ENCODE data around the gene ZBTB7A.

Gene ZBTB7A

DNA sequence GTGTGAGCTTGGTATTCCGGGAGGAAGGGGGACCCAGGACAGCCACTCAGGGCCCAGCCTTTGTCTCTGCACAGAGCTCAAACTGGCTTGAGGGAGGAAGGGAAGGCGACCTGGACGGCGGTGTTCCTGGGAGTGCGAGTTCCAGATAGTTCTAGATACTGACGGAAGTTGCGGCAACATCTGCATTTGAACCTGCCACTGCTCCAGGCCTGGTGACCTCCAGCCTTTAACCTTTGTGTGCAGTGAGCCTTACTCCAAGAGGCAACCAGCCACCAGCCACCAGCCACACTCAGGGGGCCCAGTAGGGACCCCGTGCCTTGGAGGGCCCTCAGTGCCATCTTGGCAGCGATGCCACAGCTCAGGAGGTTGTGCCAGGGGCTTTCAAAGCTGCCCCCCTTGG lies 15.5 kb upstream of the ZBTB7A start:
- H3K23ac ChIP-seq (ENCODE audit: low read length in 2 of 2), result no peak overlapping the region
- H3K79me1 ChIP-seq (replicated peaks; ENCODE audit: low read length, poor library complexity, severe bottlenecking), result no peaks in the 10 kb centered on the region
- H4K8ac ChIP-seq (ENCODE audit: low read length), result no peak overlapping the region
- DNase-seq, result no peak
- H2AFZ ChIP-seq (ENCODE audit: low read depth, low read length), result peak overlapping the region; percentile 58
- H3K9ac ChIP-seq (ENCODE audit: low read length), result no peak overlapping the region
- H3K14ac ChIP-seq (ENCODE audit: low read length in 2 of 2), result no peak overlapping the region
- peak overlapping the region; percentile 30 to 34 for H3K18ac ChIP-seq (ENCODE audit: low read depth in 1 of 2, low read length in 2 of 2)
- WGBS, result 80% methylated on average over 9 of the region's 9 CpGs
- H2BK15ac ChIP-seq (ENCODE audit: low read depth, poor library complexity, severe bottlenecking), result no peak overlapping the region
- no peak overlapping the region for H2AK5ac ChIP-seq (ENCODE audit: low read length, severe bottlenecking)
- H3K4me1 ChIP-seq (ENCODE audit: control insufficient read depth, insufficient read depth, low read depth, low read length), result peaks cover 13% of the 10 kb centered on the region
- no peaks in the 10 kb centered on the region for H3K9me3 ChIP-seq (ENCODE audit: control insufficient read depth, low read length)
- no peak overlapping the region for H3K4me3 ChIP-seq (ENCODE audit: insufficient read depth in 1 of 2, low read depth in 1 of 2, low read length in 2 of 2)
- H3K4me2 ChIP-seq (ENCODE audit: low read length, poor library complexity, severe bottlenecking), result no peak overlapping the region
- H3K27me3 ChIP-seq (ENCODE audit: control insufficient read depth in 1 of 2, insufficient read depth in 1 of 2, low read length in 2 of 2), result no peaks in the 10 kb centered on the region
- no peak overlapping the region for H4K91ac ChIP-seq (ENCODE audit: low read length)
- H3K36me3 ChIP-seq (ENCODE audit: control insufficient read depth in 1 of 2, insufficient read depth in 2 of 2, low read depth in 1 of 2, low read length in 2 of 2), result no peaks in the 10 kb centered on the region
- H2BK5ac ChIP-seq (ENCODE audit: low read depth, low read length, poor library complexity, severe bottlenecking), result no peak overlapping the region
- H2BK12ac ChIP-seq (ENCODE audit: low read length in 2 of 2), result peak overlapping the region in 1 of 2 experiments; percentile 63
- H2BK120ac ChIP-seq (ENCODE audit: low read depth, low read length), result no peak overlapping the region
- H3K27ac ChIP-seq (ENCODE audit: low read length, poor library complexity, severe bottlenecking), result no peak overlapping the region
- H3K4ac ChIP-seq (ENCODE audit: low read depth in 1 of 2, low read length in 2 of 2), result no peak overlapping the region

DNA sequence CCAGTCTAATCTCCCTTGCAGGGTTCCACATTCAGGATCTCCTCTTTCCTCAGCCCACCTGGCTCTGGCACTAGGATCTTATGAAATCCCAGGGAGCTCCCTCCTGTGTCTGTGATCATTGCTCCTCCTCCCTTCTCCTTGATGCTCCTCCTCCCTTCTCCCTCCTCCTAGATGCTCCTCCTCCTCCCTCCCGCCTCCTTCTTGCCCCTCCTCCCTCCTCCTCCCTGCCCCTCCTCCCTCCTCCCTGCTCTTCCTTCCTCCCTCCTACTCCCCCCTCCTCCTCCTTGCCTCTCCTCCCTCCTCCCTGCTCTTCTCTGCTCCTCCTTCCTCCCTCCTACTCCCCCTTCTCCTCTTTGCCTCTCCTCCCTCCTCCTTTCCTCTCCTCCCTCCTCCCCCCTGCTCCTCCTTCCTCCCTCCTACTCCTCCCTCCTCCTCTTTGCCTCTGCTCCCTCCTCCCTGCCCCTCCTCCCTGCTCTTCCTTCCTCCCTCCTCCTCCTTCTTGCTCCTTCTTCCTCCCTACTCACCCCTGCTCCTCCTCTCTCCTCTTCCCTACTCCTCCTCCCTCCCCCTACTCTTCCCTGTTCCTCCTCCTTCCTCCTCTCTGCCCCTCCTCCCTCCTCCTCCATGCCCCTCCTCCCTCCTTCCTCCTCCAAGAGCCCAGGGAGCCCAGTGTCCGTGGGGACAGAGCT lies 14.9 kb upstream of the ZBTB7A start:
- no peak overlapping the region for H3K4me2 ChIP-seq (ENCODE audit: low read length, poor library complexity, severe bottlenecking)
- no peak overlapping the region for H3K14ac ChIP-seq (ENCODE audit: low read length in 2 of 2)
- peaks cover 12% of the 10 kb centered on the region for H3K4me1 ChIP-seq (ENCODE audit: control insufficient read depth, insufficient read depth, low read depth, low read length)
- H3K9me3 ChIP-seq (ENCODE audit: control insufficient read depth, low read length), result no peaks in the 10 kb centered on the region
- no peak overlapping the region for H3K4ac ChIP-seq (ENCODE audit: low read depth in 1 of 2, low read length in 2 of 2)
- DNase-seq, result no peak
- no peak overlapping the region for H4K91ac ChIP-seq (ENCODE audit: low read length)
- 21% methylated on average over 2 of the region's 2 CpGs for WGBS
- no peak overlapping the region for H3K27ac ChIP-seq (ENCODE audit: low read length, poor library complexity, severe bottlenecking)
- H3K79me1 ChIP-seq (replicated peaks; ENCODE audit: low read length, poor library complexity, severe bottlenecking), result no peaks in the 10 kb centered on the region
- no peaks in the 10 kb centered on the region for H3K36me3 ChIP-seq (ENCODE audit: control insufficient read depth in 1 of 2, insufficient read depth in 2 of 2, low read depth in 1 of 2, low read length in 2 of 2)
- H3K9ac ChIP-seq (ENCODE audit: low read length), result no peak overlapping the region
- no peak overlapping the region for H2BK15ac ChIP-seq (ENCODE audit: low read depth, poor library complexity, severe bottlenecking)
- H2AK5ac ChIP-seq (ENCODE audit: low read length, severe bottlenecking), result no peak overlapping the region
- H2BK12ac ChIP-seq (ENCODE audit: low read length in 2 of 2), result peak overlapping the region in 1 of 2 experiments; percentile 33
- H2AFZ ChIP-seq (ENCODE audit: low read depth, low read length), result no peak overlapping the region
- no peaks in the 10 kb centered on the region for H3K27me3 ChIP-seq (ENCODE audit: control insufficient read depth in 1 of 2, insufficient read depth in 1 of 2, low read length in 2 of 2)
- no peak overlapping the region for H2BK5ac ChIP-seq (ENCODE audit: low read depth, low read length, poor library complexity, severe bottlenecking)
- no peak overlapping the region for H4K8ac ChIP-seq (ENCODE audit: low read length)
- no peak overlapping the region for H3K23ac ChIP-seq (ENCODE audit: low read length in 2 of 2)
- H2BK120ac ChIP-seq (ENCODE audit: low read depth, low read length), result no peak overlapping the region
- H3K18ac ChIP-seq (ENCODE audit: low read depth in 1 of 2, low read length in 2 of 2), result peak overlapping the region in 1 of 2 experiments; percentile 34
- no peak overlapping the region for H3K4me3 ChIP-seq (ENCODE audit: insufficient read depth in 1 of 2, low read depth in 1 of 2, low read length in 2 of 2)

DNA sequence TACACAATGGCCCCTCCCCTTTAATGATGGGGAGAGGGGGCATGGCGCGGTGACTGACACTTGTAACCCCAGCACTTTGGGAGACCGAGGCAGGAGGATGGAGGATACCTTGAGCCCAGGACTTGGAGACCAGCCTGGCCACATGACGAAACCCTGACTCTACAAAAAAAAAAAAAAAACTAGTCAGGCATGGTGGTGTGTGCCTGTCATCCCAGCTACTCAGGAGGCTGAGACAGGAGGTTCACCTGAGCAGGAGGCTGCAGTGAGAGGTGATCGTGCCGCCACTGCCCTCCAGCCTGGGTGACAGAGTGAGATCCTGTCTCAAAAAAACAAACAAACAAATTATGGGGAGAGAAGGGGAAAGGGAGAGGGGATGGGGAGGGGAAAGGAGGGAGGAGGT lies 13.8 kb upstream of the ZBTB7A start:
- Histone ChIP-seq H2AK5ac (ENCODE audit: low read length, severe bottlenecking) (no peak overlapping the region), H3K4ac (ENCODE audit: low read depth in 1 of 2, low read length in 2 of 2) (no peak overlapping the region), H2BK15ac (ENCODE audit: low read depth, poor library complexity, severe bottlenecking) (no peak overlapping the region), H2BK12ac (ENCODE audit: low read length in 2 of 2) (no peak overlapping the region), H3K9me3 (ENCODE audit: control insufficient read depth, low read length) (no peaks in the 10 kb centered on the region), H3K9ac (ENCODE audit: low read length) (no peak overlapping the region), H4K91ac (ENCODE audit: low read length) (no peak overlapping the region), H4K8ac (ENCODE audit: low read length) (no peak overlapping the region), H2BK5ac (ENCODE audit: low read depth, low read length, poor library complexity, severe bottlenecking) (no peak overlapping the region), H3K4me3 (ENCODE audit: insufficient read depth in 1 of 2, low read depth in 1 of 2, low read length in 2 of 2) (no peak overlapping the region), H2BK120ac (ENCODE audit: low read depth, low read length) (no peak overlapping the region), H3K18ac (ENCODE audit: low read depth in 1 of 2, low read length in 2 of 2) (no peak overlapping the region), H2AFZ (ENCODE audit: low read depth, low read length) (no peak overlapping the region), H3K27ac (ENCODE audit: low read length, poor library complexity, severe bottlenecking) (no peak overlapping the region), H3K4me1 (ENCODE audit: control insufficient read depth, insufficient read depth, low read depth, low read length) (peaks cover 7% of the 10 kb centered on the region), H3K14ac (ENCODE audit: low read length in 2 of 2) (no peak overlapping the region), H3K23ac (ENCODE audit: low read length in 2 of 2) (no peak overlapping the region), H3K36me3 (ENCODE audit: control insufficient read depth in 1 of 2, insufficient read depth in 2 of 2, low read depth in 1 of 2, low read length in 2 of 2) (no peaks in the 10 kb centered on the region), H3K27me3 (ENCODE audit: control insufficient read depth in 1 of 2, insufficient read depth in 1 of 2, low read length in 2 of 2) (no peaks in the 10 kb centered on the region), H3K4me2 (ENCODE audit: low read length, poor library complexity, severe bottlenecking) (no peak overlapping the region), H3K79me1 (replicated peaks; ENCODE audit: low read length, poor library complexity, severe bottlenecking) (no peaks in the 10 kb centered on the region)
- WGBS, result 75% methylated on average over 5 of the region's 6 CpGs
- no peak for DNase-seq

DNA sequence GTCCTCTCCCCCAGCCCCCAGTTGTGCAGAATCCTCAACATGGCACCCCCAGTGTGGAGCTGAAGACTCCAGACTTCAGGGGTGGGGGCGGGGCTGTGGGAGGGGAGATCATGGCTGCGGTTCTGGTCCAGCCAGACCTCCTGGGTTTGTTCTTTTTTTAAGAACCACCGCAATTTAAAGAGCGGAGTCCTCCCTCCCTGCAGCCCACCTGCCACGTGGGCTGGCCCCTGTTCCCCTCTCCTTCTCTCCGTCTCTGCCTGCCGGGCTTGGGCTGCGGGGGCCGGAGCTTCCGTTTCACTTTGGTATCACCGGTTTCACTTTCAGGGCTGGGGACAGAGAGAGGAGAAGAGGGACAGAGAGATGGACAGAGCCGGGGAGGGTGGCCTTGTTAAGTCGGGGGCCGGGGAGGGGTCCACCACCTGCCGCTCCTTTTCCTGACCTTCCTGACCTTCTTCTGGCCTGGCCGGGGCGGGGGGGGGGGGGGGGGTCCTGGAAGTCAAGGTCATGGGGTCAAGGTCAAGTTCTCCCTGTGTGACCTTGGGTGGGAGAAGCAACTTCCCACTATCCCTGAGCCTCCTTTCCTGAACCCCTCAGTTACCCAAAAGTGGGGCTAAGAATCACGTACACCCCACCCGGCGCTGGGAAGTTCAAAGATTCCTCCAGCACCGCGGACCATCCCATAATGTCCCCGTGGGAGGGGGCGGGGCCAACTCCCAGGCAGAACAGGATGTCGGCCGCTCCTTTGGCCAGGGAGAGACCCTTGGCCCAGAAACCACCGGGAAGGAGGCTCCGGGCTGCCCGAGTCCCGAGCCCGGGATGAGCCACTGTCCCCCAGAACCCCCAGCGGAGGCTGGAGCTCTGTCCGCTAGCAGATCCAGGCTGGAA lies 11.3 kb upstream of the ZBTB7A start:
- peak overlapping the region; percentile 48 for H2BK15ac ChIP-seq (ENCODE audit: low read depth, poor library complexity, severe bottlenecking)
- no peak overlapping the region for H4K91ac ChIP-seq (ENCODE audit: low read length)
- H2BK120ac ChIP-seq (ENCODE audit: low read depth, low read length), result no peak overlapping the region
- H3K79me1 ChIP-seq (replicated peaks; ENCODE audit: low read length, poor library complexity, severe bottlenecking), result no peaks in the 10 kb centered on the region
- peak overlapping the region; percentile 63 for H3K4me2 ChIP-seq (ENCODE audit: low read length, poor library complexity, severe bottlenecking)
- no peaks in the 10 kb centered on the region for H3K27me3 ChIP-seq (ENCODE audit: control insufficient read depth in 1 of 2, insufficient read depth in 1 of 2, low read length in 2 of 2)
- H2AFZ ChIP-seq (ENCODE audit: low read depth, low read length), result peak overlapping the region; percentile 58
- no peak overlapping the region for H3K23ac ChIP-seq (ENCODE audit: low read length in 2 of 2)
- peaks cover 5% of the 10 kb centered on the region for H3K4me1 ChIP-seq (ENCODE audit: control insufficient read depth, insufficient read depth, low read depth, low read length)
- H3K27ac ChIP-seq (ENCODE audit: low read length, poor library complexity, severe bottlenecking), result no peak overlapping the region
- H3K36me3 ChIP-seq (ENCODE audit: control insufficient read depth in 1 of 2, insufficient read depth in 2 of 2, low read depth in 1 of 2, low read length in 2 of 2), result no peaks in the 10 kb centered on the region
- H3K4me3 ChIP-seq (ENCODE audit: insufficient read depth in 1 of 2, low read depth in 1 of 2, low read length in 2 of 2), result peak overlapping the region in 1 of 2 experiments; percentile 77
- no peak overlapping the region for H2AK5ac ChIP-seq (ENCODE audit: low read length, severe bottlenecking)
- H3K4ac ChIP-seq (ENCODE audit: low read depth in 1 of 2, low read length in 2 of 2), result peak overlapping the region; percentile 6 to 26
- H3K18ac ChIP-seq (ENCODE audit: low read depth in 1 of 2, low read length in 2 of 2), result peak overlapping the region; percentile 34 to 62
- H3K14ac ChIP-seq (ENCODE audit: low read length in 2 of 2), result peak overlapping the region in 1 of 2 experiments; percentile 41
- no peaks in the 10 kb centered on the region for H3K9me3 ChIP-seq (ENCODE audit: control insufficient read depth, low read length)
- WGBS, result 46% methylated on average over 28 of the region's 33 CpGs
- H2BK5ac ChIP-seq (ENCODE audit: low read depth, low read length, poor library complexity, severe bottlenecking), result no peak overlapping the region
- peak overlapping the region; percentile 92 for H4K8ac ChIP-seq (ENCODE audit: low read length)
- peak overlapping the region; percentile 82 for H3K9ac ChIP-seq (ENCODE audit: low read length)
- H2BK12ac ChIP-seq (ENCODE audit: low read length in 2 of 2), result peak overlapping the region in 1 of 2 experiments; percentile 42
- DNase-seq, result peak; percentile 35

Measured in mesenchymal stem cell (in vitro differentiated cells and primary cell).